HG02943 (cell line): ENCODE data around the gene TAOK2.
"Not testable (repeated sequence)": the region's sequence is repeated elsewhere in the genome, so short reads cannot be mapped to it uniquely, and the experiment has no call there.

Experiments used
- ATAC-seq: cut with Tn5 transposase; IDR thresholded peaks from one replicate; pipeline ENCODE4 v1.9.1; 2021; ENCODE audit warnings: mild to moderate bottlenecking, low read depth, moderate library complexity; ENCODE audit not compliant: unreplicated experiment

Gene TAOK2

DNA sequence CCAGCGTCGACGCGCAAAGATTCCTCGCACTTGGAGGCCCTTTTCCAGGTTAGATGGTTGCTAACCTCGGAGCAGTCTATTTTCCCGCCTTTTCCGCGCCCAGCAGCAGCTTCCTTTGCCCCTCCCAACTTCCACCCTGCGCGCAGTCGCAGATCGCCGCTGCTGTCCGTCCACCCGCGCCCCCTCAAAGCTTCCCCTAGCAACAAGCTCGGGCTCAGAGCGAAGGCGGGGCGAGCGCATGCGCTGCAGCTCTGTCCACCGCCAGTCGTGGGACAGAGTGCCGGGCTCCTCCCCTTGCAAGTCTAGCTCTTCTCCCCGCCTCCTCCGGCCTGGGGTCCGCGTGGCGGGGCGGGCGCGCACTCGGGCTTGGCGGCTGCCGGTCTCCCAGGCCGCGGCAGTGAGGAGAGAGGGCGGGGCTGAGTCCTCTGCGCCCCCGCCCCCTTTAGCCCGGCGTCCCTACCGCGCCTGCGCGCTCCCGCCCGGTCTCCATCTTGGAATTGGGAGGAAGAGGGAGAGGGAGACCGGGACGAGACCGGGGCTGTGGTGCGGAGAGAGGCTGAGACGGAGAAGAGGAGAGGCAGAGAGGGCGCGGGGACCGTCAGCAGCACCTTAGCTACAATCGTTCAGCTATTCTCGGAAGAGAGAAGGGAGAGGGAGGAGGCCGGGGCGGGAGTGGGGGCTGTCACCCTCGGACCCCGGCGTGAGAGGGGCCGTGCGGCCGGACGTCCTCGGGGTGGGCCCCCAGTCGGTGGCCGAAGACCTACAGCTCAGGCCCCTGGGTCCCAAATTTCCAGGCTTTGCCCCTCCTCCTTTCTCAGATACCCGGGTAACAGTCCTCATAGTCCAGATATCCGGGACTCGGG lies at the start of gene TAOK2:
Gene TAOK2 (plus strand): TSS at position 485 of the 863 bp plus-strand sequence. CDS start 3,905 bp downstream, outside the sequence.
- ATAC-seq, result peak; percentile 92

DNA sequence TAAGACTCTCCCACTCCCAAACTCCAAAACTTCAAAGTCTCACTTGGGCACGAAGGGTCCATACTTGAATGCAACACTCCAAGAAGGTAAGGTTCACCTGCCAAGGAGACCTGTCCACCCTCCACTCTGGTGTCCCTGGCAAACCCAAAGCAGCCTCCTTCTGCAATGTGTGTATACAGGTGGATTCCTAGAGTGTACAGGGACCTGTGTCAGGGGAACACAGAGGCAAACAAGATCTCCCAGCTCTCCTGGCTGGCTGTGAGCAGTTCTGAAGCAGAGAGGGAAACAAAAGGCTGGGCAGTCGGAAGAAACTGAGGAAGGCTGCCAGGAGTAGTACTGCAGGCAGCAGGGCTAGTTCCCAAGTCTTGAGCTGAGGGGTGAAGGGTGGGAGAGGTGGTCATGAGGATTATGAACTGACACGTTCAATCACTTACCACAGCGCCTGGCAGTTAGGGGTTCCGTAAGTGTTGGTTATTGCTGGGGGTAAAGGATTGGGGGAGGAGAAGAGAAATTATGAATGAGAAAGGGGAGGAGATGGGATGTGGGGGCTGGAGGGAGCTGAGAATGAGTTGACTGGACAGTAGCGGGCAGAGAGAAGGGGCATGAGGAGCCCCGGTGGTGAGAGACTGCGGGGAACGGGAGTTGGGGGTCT lies 48.4 kb upstream of the TAOK2 start:
- no peak for ATAC-seq

DNA sequence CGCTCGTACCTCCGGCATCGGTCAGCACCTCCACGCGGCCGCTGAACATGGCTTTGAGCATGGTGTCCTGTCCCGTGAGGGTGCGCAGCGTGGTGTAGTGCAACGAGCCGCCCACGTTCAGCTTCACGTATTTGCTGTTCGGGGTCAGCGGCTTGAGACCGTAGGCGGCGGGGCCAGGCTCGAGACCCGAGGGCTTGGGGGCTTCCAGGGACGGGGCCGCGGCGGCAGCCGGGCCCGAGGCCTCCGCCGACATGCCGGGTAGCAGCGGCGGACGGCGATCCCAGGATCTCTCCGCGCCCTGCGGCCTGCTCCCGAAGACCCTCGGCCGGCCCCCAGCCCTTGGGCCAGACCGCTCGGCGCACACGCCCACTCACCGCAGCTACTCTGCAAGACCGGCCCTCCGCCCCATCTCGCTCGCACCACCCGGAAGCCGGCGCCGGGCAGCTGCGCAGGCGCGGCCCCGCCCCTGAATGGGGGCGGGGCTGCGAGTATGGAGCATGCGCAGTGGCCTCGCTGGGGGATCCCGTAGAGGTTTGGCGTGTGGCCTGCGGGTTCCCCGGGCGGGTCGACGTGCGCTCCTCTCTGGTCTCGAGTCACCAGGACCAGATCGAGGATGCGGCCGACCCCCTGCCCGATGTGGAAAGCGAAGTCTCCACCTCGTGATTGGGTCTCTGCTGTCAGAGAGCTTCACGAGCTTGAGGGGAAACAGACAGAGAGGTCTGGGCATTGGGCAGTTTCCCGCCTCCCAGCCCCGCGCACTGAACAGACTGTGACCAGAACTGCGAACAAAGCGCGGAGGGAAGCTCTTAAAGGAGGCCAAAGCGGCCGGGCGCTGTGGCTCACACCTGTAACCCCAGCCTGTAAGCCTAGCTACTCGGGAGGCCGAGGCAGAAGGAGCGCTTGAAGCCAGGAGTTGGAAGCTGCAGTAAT lies 47.6 kb upstream of the TAOK2 start, which contains the start of gene KCTD13:
Gene KCTD13 (minus strand): TSS at position 446 of the 930 bp plus-strand sequence. CDS start 193 bp downstream, at position 253.
- peak; percentile 85 for ATAC-seq

DNA sequence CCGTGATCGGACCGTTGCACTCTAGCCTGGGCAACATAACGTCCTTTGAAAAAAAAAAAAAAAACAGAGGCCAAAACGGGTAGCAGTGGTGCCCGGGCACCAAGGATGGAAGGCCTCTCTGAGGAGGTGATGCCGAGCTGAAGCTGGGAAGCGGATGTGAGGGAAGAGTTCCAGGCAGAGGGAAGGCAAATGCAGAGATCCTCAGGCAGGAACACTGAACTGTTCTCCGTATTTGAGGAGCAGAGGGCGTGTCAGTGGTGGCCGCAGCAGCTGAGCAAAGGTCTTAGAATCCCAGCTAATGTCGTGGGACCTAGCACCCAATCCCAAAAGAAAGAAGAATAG lies 47.0 kb upstream of the TAOK2 start:
- ATAC-seq, result peak; percentile 6

DNA sequence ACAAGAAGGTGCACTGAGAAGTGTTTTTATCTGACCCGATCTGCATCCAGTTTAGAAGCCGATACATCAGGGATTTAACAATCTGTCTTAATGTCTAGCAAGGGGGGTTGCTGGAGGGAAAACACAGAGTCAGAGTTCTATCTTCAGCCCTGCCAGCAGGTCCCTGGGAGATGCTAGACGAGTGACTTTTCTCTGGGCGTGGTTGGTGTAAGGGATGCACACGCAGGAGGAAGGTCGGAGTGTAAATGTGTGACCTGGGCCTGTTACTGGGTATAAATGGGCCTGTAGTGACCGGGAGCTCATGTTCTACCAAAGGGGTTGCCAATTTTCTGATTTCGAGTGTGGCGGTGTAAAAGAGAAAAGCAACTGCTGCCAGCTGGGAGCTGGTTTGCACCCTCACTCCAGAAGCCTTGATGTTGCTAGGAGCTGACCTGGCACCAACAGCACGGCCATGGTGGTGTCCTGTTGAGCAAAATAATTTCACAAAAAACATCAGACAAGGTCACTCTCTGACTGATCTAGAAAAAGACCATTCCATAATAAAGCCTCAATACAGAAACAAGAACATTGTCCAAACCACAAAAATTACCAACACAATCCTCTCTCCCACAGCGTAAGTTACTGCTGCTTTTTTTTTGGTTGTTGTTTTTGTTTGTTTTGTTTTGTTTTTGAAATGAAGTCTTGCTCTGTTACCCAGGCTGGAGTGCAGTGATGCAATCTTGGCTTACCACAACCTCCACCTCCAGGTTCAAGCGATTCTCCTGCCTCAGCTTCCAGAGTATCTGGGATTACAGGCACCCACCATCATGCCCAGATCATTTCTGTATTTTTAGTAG lies 46.4 kb upstream of the TAOK2 start:
- ATAC-seq, result no peak

DNA sequence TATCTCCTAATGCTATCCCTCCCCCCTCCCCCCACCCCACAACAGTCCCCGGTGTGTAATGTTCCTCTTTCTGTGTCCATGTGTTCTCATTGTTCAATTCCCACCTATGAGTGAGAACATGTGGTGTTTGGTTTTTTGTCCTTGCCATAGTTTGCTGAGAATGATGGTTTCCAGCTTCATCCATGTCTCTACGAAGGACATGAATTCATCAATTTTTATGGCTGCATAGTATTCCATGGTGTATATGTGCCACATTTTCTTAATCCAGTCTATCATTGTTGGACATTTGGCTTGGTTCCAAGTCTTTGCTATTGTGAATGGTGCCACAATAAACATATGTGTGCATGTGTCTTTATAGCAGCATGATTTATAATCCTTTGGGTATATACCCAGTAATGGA lies 41.9 kb upstream of the TAOK2 start:
- not testable (repeated sequence) for ATAC-seq

DNA sequence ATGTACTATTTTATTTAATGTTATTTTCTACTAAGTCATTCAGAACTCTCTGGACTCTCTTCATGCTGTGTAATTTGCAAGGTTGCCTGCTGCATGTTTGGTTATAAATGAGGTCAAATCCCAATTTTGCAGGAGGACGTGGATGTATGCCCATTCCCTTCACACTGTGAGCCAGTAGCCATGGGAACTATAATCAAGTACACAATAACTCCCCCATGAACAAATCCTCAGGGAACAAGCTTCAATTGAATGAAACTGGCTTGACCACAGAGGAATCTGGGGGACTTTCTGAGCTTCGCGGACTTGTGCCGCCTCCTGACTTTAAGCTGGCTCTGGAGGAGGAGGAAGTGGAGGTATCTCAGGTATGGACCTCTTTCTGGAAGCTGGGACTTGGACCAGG lies 33.0 kb upstream of the TAOK2 start:
- ATAC-seq, result no peak

DNA sequence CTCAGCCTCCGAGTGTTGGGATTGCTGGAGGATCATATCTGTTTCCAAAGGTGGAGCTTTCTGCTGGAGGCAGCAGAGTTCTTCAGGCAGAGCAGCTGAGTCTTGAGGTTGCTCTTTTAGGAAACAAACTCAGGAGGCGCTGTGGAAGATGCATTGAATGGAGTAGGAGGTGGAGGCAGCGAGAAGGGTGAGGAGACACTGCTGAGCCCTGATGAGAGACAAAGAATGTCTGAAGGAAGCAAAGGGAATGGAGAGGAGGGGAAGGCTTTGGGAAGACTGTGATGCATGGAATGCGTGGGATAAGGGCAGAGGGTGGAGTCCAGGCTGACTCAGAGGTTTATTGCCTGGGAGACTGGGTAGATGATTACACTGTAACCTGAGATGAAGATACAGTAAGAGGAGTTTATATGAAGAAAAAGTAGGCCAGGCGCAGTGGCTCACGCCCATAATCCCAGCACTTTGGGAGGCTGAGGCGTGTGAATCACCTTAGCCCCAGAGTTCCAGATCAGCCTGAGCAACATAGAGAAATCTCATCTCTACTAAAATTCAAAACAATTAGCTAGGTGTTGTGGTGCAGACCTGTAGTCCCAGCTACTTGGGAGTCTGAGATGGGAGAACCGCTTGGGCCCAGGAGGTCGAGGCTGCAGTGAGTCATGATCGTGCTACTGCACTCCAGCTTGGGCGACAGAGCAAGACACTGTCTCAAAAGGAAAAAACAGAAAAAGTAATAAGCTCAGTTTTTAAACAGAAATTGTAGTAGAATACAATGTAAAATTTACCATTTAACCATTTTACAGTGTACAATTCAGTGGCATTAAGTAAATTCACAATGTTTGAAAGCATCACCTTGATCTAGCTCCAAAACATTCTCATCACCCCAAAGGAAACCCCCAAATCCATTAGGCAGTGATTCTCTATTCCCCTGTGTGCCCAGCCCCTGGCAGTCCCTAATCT lies 29.5 kb upstream of the TAOK2 start:
- no peak for ATAC-seq

DNA sequence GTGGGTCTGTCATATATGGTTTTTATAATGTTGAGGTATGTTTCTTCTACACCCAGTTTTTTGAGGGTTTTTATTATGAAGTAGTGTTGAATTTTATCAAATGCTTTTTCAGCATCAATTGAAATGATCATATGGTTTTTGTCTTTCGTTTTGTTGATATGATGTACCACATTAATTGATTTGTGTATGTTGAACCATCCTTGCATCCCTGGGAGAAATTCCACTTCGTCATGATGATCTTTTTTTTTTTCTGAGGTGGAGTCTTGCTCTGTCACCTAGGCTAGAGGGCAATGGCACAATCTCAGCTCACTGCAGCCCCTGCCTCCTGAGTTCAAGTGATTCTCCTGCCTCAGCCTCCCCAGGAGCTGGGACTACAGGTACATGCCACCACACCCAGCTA lies 25.8 kb upstream of the TAOK2 start:
- ATAC-seq, result no peak

DNA sequence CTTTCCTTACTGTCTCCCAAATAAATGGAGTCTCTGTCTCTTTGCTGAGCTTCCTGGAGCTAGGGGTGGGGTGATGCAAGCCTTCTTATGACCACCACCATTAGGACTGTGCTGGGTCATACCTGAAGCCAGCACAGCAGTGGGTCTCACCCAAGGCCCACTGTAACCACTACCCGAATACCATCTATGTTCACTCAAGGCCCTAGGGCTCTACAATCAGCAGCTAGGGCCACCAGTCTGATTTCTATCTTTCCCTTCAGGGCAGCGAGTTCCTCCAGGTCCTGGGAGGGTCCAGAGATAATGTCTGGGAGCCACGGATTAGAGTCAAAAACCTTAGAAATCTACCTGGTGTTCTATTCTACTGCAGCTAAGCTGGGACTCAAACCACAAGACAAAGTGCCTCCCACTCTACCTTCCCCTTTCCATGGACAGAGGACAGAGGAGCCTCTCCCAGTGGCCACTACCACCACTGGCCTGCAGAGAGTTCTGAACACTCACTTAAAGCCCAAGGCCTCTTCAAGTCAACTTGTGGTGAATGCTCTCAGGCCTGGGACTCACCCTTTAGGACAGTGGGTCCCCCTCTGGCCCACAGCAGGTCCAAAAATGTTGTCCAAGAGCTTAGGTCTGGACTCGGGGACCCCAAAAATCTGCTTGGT lies 22.7 kb upstream of the TAOK2 start:
- no peak for ATAC-seq

DNA sequence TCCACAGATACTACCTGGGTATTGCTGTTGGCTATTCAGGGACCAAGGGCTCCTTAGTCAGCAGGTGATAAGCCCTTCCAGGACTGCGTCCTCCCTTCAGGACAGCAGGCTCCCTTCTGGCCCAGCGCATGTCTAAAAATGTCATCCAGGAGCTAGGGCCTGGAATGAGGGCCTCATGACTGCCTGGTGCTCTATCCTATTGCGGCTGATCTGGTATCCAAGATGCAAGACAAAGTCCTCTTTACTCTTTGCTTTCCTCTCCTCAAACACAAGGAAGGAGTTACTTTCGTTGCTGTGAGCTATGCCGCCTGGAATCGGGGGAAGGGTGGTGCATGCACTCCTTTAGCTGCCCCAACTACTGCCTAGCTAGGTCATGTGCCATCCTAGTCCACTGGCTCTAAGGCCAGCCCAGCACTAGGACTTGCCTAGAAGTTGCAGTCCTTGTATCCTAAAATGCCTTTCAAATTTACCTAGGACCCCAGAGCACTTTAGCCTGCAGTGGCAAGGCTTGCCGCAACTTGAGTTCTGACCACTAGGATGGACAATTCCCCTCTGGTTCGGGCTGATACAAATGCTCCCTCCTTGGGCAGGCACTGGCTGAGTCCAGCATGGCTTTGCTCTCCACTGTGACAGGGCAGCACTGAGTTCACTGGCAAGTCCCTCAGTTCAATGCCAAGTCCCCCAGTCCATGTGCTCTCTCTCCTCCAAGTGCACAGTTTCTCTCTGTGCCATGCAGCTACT lies 21.9 kb upstream of the TAOK2 start:
- no peak for ATAC-seq

DNA sequence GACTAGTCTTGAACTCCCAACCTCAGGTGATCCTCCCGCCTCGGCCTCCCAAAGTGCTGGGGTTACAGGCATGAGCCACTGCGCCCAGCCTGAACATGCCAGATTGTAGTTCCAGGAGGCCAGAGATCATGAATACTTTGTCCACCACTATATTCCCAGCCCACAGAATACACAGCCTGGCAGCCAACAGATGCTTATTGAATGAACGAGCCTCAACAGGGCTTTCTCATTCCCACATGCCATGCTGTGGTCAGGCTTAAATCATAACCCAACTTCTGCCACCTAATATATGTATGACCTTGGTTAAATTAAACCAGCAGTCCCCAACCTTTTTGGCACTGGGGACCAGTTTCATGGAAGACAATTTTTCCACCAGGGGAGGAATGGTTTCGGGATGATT lies 14.9 kb upstream of the TAOK2 start:
- ATAC-seq, result no peak

DNA sequence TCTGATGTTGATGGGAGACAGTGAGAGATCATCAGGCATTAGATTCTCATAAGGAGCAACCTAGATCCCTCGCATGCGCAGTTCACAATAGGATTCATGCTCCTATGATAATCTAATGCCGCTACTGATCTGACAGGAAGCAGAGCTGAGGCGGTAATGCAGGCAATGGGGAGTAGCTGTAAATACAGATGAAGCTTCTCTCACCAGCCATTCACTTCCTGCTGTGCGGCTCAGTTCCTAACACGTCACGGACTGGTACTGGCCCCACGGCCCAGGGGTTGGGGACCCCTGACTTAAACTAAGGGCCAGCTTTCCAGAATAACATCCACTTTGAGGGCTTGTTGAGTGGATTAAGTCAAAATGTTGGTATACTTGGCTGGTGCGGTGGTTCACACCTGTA lies 14.4 kb upstream of the TAOK2 start:
- ATAC-seq, result no peak

DNA sequence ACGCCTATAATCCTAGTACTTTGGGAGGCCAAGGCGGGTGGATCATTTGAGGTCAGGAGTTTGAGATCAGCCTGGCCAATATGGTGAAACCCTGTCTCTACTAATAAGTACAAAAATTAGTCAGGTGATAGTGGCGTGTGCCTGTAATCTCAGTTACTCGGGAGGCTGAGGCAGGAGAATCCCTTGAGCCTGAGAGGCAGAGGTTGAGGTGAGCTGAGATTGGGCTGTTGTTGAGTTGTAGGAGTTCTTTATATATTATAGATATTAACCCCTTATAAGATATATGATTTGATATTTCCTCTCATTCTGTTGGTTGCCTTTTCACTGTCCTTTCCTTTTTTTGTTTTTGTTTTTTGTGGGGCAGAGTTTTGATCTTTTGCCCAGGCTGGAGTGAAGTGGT lies 13.8 kb upstream of the TAOK2 start:
- not testable (repeated sequence) for ATAC-seq

DNA sequence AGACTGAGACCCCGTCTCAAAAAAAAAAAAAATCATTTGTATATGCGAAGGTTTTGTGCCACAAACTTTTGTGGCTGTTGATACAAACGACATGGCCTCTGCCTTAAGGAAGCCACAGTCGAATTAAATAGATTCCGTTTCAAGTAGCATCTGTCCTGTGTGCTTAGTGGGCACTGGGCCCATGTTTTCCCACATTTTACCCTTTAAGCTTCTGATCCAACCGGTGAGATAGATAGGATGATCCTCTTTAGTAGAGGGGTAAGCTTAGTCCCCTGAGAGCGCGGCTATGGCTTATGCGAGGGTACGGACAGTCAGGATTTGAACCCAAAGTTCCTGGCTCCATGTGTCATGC lies 12.6 kb upstream of the TAOK2 start:
- ATAC-seq, result no peak

DNA sequence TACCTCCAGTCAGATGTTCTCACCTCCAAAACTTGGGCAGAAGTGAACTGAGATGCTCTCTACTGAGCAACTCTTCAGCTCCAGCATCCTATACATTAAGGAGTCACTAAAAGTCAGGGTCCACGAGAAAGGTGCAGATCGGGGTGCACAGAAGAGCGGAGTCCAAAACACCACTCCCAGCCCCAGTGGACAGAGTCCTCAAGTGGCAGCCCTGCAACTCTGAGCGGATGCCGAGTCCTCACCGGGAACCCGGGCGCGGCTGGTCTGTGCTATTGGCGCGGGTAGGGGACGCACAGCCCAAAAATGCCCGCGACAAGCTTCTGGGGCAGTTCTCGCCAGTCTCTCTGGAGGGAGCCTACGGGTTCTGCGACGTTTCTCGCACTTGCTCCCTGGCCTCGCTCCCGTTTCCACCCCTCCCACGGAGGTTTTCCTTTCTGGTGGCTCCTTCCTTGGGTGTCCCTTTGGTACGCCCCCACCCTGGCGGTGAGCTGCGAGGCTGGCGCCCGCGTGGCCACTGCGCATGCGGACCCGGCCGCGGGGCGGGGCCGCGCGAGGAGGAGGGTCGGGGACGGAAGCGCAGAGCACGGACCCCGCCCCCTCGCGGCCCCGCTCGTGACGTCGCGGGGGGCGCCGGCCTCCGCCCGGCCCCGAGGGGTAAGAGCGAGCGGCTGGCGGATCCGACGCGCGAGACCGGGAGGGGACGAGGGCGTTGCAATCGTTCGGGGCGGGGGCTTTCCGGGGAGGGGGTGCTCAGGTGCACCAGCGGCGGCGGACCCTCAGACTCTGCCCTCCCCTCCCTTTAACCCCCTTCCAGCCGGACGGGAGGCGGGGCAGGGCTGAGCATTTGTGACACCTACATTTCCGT lies 12.0 kb upstream of the TAOK2 start, which contains the start of gene TMEM219:
Gene TMEM219 (plus strand): TSS at position 601 of the 865 bp plus-strand sequence. CDS start 1,065 bp downstream, outside the sequence.
- peak; percentile 72 for ATAC-seq
